NB4 (cell line): ENCODE data around the gene DCUN1D2.

Experiments
- DNase-seq: peaks from one replicate; pipeline ENCODE4 v3.0.0; 2010; ENCODE audit warnings: low read depth
- H3K4me3 ChIP-seq: one replicate; pipeline ENCODE4 v1.5.1; 2011; ENCODE audit warnings: mild to moderate bottlenecking, low read depth, low read length, moderate library complexity
- CTCF ChIP-seq: IDR thresholded peaks from one replicate; pipeline ENCODE4 v1.5.1; 2012; ENCODE audit warnings: low read depth, low read length
- MAX ChIP-seq: IDR thresholded peaks from 2 replicates; pipeline ENCODE4 v1.6.1; 2011; ENCODE audit warnings: low read depth, low read length
- MYC ChIP-seq: IDR thresholded peaks from 2 replicates; pipeline ENCODE4 v1.6.1; 2011; ENCODE audit warnings: low read depth, low read length
- POLR2A ChIP-seq: IDR thresholded peaks from 2 replicates; pipeline ENCODE4 v1.6.1; 2011; ENCODE audit warnings: mild to moderate bottlenecking; ENCODE audit not compliant: insufficient read length; ENCODE audit errors: extremely low read depth

Gene DCUN1D2

GRCh38 chr13:113446488-113446854 lies 44.0 kb downstream of the DCUN1D2 start:
- no peak for TF ChIP-seq MAX
- TF ChIP-seq POLR2A: no peak
- no peak for TF ChIP-seq MYC
- no peak for TF ChIP-seq CTCF
- H3K4me3 ChIP-seq: no peak overlapping the region
- no peak for DNase-seq

GRCh38 chr13:113445791-113446487 lies 44.6 kb downstream of the DCUN1D2 start:
- peak; percentile 90 for TF ChIP-seq MAX
- TF ChIP-seq MYC: peak; percentile 88
- peak; percentile 38 for TF ChIP-seq POLR2A
- no peak for TF ChIP-seq CTCF
- no peak overlapping the region for H3K4me3 ChIP-seq
- DNase-seq: peak; percentile 96

GRCh38 chr13:113443991-113444390 lies 46.5 kb downstream of the DCUN1D2 start:
- DNase-seq: no peak
- H3K4me3 ChIP-seq: no peak overlapping the region
- TF ChIP-seq POLR2A: no peak

DNA sequence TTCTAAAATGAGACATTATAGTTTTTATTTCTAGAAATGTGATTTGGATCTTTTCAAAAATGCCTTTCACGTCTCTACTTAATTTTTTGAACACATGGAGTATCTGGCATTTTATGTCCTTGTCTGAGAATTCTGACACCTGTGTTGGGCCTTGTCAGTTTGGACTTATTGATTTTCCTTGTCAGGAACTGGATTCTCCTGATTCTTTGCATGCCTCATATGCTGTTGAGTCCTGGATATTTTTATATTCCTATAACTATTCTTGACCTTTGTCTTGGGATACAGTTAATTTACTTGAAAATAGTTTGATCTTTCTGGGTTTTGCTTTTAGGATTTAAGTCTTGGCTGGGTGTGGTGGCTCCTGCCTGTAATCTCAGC lies 47.5 kb downstream of the DCUN1D2 start:
- no peak for DNase-seq
- TF ChIP-seq MAX (no peak), MYC (no peak), CTCF (no peak), POLR2A (no peak)
- no peak overlapping the region for H3K4me3 ChIP-seq

DNA sequence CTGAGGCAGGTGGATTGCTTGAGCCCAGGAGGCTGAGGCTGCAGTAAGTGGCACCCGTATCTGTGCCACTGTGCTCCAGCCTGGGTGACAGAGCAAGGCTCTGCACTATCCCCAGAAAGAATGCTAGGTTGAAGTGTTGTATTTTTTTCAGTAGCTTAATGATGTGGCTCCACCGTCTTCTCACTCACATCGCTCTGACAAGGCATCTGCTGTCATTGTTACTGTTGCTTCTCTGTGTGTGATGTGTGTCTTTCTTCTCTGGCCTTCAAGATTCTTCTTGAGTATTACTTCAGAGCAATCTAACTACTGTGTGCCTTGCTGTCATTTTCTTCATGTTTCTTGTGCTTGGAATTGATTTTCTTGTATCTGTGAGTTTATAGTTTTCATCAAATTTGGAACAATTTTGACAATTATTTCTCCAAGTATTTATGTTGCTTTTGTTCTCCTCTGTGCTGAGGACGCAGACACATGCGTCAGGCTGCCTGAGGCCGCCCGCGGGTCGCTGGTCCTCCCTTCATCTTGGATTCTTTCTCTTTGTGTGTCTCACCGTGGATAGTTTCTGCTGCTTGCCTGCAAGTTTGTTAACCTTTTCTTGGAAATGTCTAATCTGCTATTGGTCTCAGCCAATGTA lies 48.0 kb downstream of the DCUN1D2 start:
- no peak overlapping the region for H3K4me3 ChIP-seq
- DNase-seq: no peak
- TF ChIP-seq CTCF: no peak
- no peak for TF ChIP-seq POLR2A
- no peak for TF ChIP-seq MAX
- TF ChIP-seq MYC: no peak

- H3K4me3 ChIP-seq: no peak overlapping the region
- DNase-seq: no peak
- TF ChIP-seq CTCF: no peak
- no peak for TF ChIP-seq POLR2A
- TF ChIP-seq MYC: no peak
- no peak for TF ChIP-seq MAX
These were observed 48.9 kb downstream of the DCUN1D2 start for GRCh38 chr13:113441661-113442060.
